ENCODE data around the gene RPS6KB1.
"Not testable (repeated sequence)": the region's sequence is repeated elsewhere in the genome, so short reads cannot be mapped to it uniquely, and the experiment has no call there.

The RPS6KB1 gene

DNA sequence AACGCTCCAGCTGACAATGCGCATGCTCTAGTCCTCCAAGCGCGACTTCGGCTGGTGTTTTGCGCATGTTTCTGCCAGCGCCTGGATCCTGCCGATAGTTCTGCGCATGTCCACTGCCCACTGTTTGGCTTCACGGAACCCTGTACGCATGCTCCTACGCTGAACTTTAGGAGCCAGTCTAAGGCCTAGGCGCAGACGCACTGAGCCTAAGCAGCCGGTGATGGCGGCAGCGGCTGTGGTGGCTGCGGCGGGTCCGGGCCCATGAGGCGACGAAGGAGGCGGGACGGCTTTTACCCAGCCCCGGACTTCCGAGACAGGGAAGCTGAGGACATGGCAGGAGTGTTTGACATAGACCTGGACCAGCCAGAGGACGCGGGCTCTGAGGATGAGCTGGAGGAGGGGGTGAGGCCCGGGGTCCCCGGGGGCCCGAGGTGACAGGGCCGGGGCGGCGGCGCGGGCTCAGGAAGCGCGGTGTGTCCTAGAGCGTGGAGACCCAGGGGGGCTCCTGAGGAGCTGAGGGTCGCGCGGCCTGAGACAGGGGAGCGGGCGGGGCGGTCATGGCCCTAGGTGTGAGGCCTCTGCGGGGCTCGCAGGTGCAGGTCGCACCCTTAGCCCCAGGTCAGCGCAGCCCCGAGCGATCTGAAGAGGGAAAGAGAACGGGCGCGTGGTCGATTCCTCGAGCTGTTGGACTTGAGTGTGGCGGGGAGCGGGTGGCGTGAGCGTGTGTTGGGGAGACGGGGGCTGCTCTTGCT, at the start of gene RPS6KB1, which contains the start of gene TUBD1:
Gene RPS6KB1, plus strand, starts transcription at position 198 of the 752 bp plus-strand sequence. Its CDS starts 64 bp downstream, at position 262.
Gene TUBD1, minus strand, starts transcription at position 20 of the 752 bp plus-strand sequence. CDS start 1,941 bp downstream, outside the sequence.
- DNase-seq (ENCODE audit: low read depth in 4 of 4, low spot score in 1 of 4), result peak; percentile 90 to 93 (median 92)

DNA sequence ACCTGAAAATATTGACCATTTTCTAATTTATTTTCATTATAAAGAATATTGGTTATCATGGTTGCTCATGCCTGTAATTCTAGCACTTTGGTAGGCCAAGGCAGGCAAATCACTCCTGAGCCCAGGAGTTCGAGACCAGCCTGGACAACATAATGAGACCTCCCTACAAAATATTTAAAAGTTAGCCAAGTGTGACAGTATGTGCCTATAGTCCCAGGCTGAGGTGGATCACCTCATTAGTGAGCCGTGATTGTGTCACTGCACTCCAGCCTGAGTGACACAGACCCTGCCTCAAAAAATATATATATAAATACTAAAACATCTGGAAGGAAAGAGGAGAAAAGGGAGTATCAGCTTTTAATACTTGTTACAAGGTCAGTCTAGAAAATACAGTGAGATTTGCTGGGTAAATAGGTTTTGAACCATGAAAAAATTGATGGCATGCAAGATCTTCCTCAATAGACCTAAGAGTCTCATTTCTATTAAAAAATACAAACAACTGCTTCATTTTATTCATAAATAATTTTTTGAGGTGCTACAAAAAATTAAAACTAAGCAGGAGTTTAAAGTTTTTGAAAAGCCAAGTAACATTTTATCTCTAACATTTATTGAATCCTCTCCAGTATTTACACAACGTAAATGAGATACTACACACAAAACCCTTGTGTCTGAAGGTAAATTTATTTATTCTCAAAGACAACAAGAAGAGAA, 47.9 kb upstream of the RPS6KB1 start:
- no peak for DNase-seq (ENCODE audit: low read depth in 4 of 4, low spot score in 1 of 4)

DNA sequence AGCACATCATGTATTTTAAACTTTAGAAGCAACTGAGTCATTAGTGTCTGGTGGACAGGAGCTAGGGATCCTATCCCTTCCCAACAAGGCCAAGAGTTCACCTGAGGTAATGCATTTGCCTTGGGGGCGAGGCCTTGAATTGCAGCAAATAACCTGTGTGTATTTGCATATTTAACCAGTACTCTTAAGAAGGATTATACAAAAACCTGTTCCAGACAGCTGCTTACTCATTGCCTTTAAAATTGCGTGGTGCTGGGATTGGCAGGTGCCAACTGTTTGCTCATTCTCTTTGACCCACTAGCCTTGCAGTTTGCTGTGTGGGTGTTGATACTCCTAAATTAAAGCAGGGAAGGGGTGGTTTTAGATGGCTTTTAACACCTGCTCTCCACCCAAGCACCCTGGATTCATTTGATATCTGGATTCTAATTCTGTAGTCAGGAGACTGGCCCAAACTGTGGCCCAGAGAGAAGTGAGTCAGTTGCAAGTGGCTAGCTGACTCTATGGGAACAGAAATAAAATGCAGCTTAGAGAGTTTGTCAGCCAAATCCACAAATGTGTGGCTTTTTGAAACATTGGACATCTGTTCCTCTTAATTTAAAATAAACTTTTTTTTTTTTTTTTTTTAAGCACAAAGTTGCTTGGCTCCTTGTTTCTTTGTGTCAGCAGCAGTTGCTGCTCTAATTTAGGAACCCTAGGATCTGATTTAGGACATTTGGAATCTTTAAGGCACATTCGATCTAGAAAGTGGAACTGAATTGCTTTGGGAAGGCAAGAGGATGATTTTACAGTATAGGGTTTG, 47.1 kb upstream of the RPS6KB1 start:
- DNase-seq (ENCODE audit: low read depth in 4 of 4, low spot score in 1 of 4), result no peak

DNA sequence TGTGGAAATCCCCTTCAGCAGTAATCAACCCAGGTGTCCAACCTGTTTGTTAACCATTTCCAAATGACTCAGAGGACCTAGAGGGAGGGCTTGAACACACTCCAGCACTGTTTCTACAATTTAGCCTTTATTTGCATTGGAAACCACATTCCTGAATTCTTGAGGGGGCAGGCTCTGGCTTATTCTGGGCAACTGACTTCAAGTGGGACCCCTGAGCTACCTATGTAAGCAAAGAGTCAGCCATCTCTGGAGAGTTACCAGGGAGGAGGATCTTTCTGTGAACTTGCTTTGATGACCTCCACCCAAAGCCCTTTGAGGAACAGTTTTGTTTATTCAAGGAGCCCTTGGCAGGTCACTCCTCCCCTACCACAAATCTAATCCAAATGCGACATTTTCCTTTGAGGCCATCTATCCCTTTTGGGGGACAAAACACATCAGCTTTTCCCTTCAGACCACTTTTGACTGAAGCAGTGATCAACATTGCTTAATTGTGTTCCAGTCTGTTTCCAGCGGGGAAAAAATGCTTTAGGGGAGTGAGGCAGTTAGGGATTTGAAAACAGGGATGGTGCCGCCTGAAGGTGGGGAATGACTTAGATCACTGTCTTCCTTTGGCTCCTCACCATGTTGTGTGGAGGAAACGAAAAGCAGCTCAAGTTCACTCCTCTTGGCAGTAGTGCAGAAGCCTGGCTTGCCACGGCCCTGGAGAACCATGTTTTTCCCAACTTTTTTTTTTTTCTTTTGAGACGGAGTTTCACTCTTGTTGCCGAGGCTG, 46.3 kb upstream of the RPS6KB1 start:
- DNase-seq (ENCODE audit: low read depth in 4 of 4, low spot score in 1 of 4), result no peak

DNA sequence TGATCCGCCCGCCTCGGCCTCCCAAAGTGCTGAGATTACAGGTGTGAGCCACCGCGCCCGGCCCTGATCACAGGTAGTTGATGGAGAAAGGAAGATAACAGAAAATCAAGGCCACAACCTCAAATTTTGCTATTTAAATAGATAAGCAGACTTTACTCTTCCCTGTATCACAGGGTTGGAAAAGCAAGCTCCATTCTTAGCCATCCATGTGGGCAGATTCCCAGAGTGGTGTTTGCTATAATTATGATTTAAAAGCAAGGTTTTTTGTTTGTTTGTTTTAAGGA, 44.6 kb upstream of the RPS6KB1 start:
- DNase-seq (ENCODE audit: low read depth in 4 of 4, low spot score in 1 of 4), result no peak

DNA sequence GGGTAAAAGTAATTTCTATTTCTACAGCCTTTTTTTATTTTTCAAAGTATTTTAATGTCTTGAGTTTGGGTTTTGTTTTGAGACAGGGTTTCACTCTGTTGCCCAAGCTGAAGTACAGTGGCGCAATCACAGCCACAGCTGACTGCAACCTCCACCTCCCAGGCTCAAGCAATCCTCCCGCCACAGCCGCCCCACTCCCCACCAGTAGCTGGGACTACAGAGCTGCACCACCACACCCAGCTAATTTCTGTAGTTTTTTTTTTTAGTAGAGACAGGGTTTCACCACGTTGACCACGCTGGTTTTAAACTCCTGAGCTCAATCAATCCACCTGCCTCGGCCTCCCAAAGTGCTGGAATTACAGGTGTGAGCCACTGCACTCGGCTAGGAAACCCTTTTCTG, 44.1 kb upstream of the RPS6KB1 start:
- no peak for DNase-seq (ENCODE audit: low read depth in 4 of 4, low spot score in 1 of 4)

DNA sequence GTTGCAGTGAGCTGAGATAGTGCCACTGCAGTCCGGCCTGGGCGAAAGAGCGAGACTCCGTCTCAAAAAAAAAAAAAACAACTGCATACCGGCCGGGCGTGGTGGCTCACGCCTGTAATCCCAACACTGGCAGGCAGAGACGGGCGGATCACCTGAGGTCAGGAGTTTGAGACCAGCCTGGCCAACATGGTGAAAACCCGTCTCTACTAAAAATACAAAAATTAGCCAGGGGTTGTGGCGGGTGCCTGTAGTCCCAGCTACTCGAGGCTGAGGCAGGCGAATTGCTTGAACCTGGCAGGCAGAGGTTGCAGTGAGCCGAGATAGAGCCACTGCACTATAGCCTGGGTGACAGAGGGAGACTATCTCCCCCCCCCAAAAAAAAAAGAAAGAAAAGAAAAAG, 42.6 kb upstream of the RPS6KB1 start:
- DNase-seq (ENCODE audit: low read depth in 4 of 4, low spot score in 1 of 4), result not testable (repeated sequence)

DNA sequence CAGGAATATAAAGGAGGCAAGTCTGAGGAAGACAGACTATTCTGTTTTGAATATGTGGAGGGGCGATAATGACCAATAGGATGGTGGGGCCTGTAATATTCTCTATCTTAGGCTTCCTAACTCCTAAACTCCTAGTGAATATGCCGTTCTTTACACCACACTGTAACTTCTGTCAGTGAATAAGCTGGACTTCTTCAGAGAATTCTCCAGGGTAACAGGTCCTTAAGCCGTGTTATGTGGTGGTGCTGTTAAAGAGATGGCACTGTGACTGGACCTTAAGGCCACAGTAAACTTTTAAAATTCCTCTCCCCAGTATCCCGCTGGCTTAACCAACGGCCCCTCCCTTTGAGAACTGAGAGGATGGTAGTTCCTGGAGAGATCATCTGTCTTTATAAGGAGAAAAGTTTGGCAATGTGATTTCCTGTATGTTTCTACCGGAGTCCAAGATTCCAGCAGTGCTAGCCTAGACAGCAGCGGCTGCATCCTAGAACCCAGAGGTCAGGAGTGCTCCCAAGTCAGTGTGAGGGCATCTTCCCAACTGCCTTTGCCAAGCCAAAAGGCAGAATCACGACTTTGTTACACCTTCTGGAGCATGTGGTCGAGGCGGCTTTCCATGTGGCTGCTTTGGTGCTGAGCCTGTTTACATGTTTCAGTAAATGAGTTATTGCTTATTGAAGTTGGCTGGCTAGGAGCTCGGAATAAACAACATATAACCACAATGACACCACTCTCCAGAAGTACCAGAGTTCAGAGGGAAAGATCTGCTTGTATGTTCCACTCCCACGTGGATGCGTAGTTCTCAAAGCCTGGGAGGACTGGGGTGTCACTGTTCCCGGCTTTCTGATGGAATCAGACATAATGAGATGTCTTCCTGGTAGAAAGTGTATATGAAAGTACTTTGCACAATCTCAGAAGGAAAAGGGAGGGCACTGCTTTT, 41.2 kb upstream of the RPS6KB1 start:
- DNase-seq (ENCODE audit: low read depth in 4 of 4, low spot score in 1 of 4), result no peak

DNA sequence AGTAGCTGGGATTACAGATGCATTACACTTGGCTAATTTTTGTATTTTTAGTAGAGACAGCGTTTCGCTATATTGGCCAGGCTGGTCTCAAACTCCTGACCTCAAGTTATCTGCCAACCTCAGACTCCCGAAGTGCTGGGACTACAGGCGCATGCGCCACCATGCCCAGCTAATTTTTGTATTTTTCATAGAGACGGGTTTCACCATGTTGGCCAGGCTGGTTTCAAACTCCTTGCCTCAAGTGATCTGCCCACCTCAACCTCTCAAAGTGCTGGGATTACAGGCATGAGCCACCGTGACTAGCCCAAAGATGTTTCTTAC, 40.1 kb upstream of the RPS6KB1 start:
- DNase-seq (ENCODE audit: low read depth in 4 of 4, low spot score in 1 of 4), result not testable (repeated sequence)

DNA sequence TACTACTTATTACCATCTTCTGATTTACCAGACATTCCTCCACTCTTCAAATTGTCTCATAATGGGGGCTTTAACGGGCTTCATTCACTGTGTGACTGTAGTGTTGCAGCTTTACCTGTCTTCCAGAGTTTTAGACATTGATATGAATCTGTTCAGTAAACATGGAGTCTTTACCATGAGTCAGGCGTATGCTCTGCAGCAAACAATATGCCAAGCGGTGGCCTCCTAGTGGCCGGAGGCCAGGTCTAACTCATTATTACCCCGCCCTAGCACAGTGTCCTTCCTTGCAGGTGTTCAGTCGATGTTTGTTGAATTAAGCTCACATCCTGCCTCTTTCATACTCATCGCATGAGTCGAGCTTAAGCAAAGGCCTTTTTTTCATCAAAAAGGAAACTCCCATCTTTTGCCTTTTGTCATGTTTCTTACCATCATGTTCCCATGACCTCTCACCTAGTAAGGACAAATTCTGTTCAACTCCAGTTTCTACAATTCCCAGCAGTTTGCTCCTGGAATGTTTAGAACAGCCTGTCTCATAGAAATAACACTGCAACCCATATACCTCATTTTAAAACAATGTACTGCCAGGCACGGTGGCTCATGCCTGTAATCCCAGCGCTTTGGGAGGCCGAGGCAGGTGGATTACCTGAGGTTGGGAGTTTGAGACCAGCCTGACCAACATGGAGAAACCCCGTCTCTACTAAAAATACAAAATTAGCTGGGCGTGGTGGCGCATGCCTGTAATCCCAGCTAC, 39.6 kb upstream of the RPS6KB1 start:
- DNase-seq (ENCODE audit: low read depth in 4 of 4, low spot score in 1 of 4), result no peak

DNA sequence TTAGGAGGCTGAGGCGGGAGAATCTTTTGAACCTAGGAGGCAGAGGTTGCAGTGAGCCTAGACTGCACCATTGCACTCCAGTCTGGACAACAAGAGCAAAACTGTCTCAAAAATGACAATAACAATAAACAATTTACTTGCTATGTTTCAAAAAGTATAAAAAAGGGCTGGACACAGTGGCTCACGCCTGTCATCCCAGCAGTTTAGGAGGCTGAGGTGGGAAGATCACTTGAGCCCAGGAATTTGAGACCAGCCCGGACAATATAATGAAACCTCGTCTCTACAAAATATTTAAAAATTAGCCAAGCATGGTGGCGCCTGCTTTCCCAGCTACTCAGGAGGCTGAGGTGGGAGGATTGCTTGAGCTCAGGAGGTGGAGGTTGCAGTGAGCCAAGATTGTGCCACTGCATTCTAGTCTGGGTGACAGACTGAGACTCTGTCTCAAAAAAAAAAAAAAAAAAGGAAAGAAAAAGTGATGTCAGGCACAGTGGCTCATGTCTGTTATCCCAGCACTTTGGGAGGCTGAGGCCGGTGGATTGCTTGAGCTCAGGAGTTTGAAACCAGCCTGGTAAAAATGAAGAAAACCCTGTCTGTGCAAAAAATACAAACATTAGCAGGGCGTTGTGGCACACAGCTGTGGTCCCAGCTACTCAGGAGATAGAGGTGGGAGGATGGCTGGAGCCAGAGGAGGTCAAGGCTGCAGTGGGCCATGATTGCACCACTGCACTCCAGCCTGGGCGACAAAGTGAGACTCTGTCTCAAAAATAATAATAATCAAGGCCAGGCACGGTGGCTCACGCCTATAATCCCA, 38.8 kb upstream of the RPS6KB1 start:
- not testable (repeated sequence) for DNase-seq (ENCODE audit: low read depth in 4 of 4, low spot score in 1 of 4)

DNA sequence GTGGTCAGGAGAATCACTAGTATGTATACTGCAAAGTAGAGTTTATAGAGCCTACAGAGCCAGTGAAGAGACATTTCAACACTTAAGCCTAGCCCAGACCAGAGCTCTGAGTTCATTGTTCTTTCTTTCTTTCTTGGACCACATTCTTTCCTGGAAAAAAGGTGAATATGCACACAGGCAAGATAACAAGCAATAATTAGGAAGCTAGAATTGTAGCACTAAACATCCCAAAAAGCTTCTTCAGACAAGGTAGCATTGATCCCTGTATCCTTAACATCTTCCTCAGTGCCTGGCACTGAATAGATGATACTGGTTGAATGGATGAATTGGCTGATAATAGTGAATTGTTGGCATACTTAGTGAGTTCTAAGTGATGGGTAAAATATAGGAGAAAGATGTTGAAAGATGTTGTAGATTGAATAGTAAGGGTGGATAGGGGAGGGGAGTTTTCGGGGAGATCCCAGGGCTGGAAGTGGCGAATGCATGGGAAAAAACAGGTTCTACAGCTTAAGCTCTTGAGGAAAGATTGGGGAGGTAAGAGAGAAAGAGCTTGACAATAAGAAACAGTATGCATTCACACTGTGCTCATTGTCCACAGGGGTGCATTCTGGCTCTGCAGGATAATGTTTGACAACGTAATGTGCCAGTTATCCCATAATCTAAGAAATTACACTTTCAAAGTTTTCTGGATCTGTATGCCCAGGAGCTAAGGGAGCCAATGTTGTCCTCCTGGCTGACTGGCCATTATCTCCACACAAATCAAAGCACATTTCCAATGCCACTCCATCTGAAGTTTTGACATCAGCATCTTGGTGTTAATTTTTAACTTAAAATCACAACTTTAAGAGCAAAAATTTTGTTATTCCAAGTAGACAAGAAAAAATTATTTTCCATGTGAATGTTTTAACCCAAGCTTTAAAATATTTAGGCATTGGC, 35.8 kb upstream of the RPS6KB1 start:
- no peak for DNase-seq (ENCODE audit: low read depth in 4 of 4, low spot score in 1 of 4)

DNA sequence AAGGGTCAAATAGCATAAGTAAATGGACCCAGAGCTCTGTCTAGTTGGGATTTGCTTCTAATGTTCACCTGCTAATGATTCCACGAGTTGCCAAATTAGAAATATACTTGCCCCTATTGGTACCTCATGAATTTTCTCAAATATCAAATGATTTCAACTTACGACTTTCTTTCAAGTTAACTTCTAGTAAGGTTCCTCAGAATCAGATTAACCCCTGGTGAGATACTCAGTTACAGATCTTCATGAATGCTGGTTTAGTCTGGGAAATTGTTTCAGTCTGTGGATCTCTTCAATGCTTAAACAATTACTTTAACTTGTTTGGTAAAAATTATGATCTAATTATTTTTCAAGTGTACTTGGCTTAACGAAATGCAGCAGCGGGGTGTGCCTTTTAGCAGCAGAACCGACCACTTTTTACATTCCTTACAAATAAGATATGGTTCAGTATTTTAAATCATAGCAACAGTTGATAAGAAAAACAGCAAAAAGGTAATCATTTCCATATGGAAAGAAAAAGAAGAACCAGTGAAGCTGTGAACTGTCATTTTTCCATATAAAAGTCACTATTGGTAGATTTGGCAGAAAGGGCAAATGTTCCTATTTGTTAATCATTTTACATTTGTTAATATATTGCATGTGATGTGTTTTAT, 34.6 kb upstream of the RPS6KB1 start:
- no peak for DNase-seq (ENCODE audit: low read depth in 4 of 4, low spot score in 1 of 4)

DNA sequence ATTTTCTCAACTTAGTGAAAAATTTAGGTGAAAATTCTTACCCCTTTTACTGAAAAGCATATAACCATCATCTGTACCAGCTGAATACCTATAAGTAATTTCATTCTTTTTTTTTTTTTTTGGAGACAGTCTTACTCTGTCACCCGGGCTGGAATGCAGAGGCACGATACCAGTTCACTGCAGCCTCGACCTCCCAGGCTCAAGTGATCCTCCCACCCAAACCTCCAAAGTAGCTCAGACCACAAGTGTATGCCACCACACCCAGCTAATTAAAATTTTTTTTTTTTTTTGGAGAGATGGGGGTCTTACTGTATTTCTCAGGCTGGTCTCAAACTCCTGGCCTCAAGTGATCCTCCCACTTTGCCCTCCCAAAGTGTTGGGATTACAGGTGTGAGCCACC, 34.0 kb upstream of the RPS6KB1 start:
- DNase-seq (ENCODE audit: low read depth in 4 of 4, low spot score in 1 of 4), result no peak

DNA sequence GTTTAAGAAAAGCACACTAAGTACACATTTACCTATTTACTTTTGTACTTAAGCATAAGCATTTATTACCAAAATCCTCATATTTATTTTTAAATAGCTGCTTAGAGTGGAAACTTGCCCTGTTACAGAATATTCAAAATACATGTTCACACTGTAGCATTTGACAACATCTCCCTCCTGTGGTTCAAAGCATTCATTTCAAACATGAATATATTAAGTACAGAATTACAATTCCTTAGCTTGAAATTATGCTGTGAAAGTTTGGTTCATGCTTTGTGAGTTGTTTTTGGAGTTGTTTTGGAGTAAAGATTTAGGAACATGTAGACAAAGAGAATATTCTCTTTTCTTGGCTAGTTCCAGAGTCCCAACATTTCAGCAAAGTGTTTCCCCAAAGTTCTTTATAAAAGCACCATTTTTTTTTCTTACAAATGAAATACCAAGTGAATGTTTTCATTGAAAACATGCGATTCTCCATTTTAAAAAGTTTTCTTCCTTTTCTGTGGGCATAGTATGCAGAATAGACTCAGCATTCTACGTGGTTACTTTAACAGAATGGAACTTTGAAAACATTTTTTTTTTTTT, 33.4 kb upstream of the RPS6KB1 start:
- no peak for DNase-seq (ENCODE audit: low read depth in 4 of 4, low spot score in 1 of 4)

DNA sequence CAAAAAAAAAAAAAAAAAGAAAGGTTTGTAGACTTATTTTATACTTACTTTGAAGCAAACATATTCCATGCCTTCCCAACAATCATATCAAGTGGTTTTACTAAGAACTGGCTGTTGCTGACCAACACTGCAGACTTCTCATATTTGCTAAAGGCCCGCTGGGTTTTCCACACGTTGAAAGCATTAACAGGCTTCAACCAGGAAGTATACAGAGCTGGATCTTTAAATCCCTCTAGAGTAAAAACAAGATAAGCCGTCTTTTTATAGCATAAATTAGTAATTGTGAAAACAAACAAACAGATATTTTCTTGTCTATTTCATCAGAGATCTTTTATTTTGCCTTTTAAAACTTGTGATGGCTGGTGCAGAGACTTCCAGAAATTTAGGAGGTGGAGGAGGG, 29.3 kb upstream of the RPS6KB1 start:
- DNase-seq (ENCODE audit: low read depth in 4 of 4, low spot score in 1 of 4), result no peak

DNA sequence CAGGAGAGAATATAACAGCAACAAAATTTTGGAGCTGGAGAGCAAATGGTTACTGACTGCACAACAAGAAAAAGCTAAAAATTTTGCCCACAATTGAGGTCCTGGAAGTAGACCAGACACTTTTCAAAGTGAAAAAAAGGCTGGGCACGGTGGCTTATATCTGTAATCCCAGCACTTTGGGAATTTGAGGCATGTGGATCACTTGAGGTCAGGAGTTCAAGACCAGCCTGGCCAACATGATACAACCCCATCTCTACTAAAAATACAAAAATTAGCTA, 23.0 kb upstream of the RPS6KB1 start:
- DNase-seq (ENCODE audit: low read depth in 4 of 4, low spot score in 1 of 4), result no peak
